Vagina (tissue), 2 donors: ENCODE data around the gene PPP2R5C. TPM values are rescaled to one million over a fixed set of nuclear protein-coding genes. Genes with fewer than 3 reads are reported as not detected.

Source experiments
- DNase-seq, 2 donors: peaks; one replicate each; pipeline ENCODE4 v3.0.0-alpha.2; 2017; ENCODE audit errors: extremely low spot score in 2 of 2
- H3K27ac ChIP-seq: fragments of 200-600 bp; sonication (generic); one replicate; pipeline ENCODE4 v1.5.1; 2019
- H3K27me3 ChIP-seq: fragments of 200-600 bp; sonication (generic); one replicate; pipeline ENCODE4 v1.5.1; 2019
- H3K36me3 ChIP-seq, 2 donors: fragments of 200-600 bp; sonication (generic); one replicate each; pipeline ENCODE4 v1.5.1; 2017 to 2019
- H3K4me1 ChIP-seq: fragments of 200-600 bp; sonication (generic); one replicate; pipeline ENCODE4 v1.5.1; 2019
- H3K4me3 ChIP-seq, 2 donors: fragments of 200-600 bp; sonication (generic); 1 replicate in 1 of 2; 2 replicates in 1 of 2; pipeline ENCODE4 v1.5.1; 2016 to 2019
- H3K9me3 ChIP-seq: fragments of 200-600 bp; sonication (generic); one replicate; pipeline ENCODE4 v1.5.1; 2019
- CTCF ChIP-seq, 3 experiments: fragments of 450-650 bp in 2 of 3; fragments of 200-600 bp in 1 of 3; sonication (generic) in 1 of 3; IDR thresholded peaks; one replicate each; pipeline ENCODE4 v1.5.1; 2017 to 2019; ENCODE audit warnings: antibody characterized with exemption in 3 of 3, mild to moderate bottlenecking in 2 of 3, moderate library complexity in 2 of 3
- POLR2A ChIP-seq, 2 donors: fragments of 450-650 bp; IDR thresholded peaks; one replicate each; pipeline ENCODE4 v1.6.1; 2017; ENCODE audit warnings: antibody characterized with exemption in 2 of 2, mild to moderate bottlenecking in 2 of 2, moderate library complexity in 2 of 2
- POLR2AphosphoS5 ChIP-seq, 2 donors: sonication (generic); formaldehyde crosslinking; IDR thresholded peaks; one replicate each; pipeline ENCODE4 v1.9.0; 2017; ENCODE audit warnings: antibody characterized with exemption in 2 of 2, mild to moderate bottlenecking in 2 of 2, low read depth in 1 of 2; ENCODE audit not compliant: insufficient read depth in 1 of 2
- intact Hi-C: fragments of 100-400 bp; cut with DNase I; formaldehyde crosslinking; loops from one replicate; pipeline ENCODE4 v1.15.1; 2023
- total RNA-seq: library from RNA; depleted of rRNA; stranded (reverse); fragments of >200 nt; gene quantifications from one replicate; pipeline ENCODE4 v1.2.3, GENCODE V29; 2016

The PPP2R5C gene
- total RNA-seq, 1 donor from 2014 or later: 88.1 TPM

- H3K27me3 ChIP-seq: no peaks in the 10 kb centered on the region
- DNase-seq: no peak
- intact Hi-C loops: no loop called here
Measured at GRCh38 chr14:101956179-101956885, 194.8 kb downstream of the PPP2R5C start.

GRCh38 chr14:101957406-101958234 lies 196.1 kb downstream of the PPP2R5C start:
- DNase-seq: no peak
- no peak overlapping the region for H3K27ac ChIP-seq
- H3K9me3 ChIP-seq: no peaks in the 10 kb centered on the region
- no peaks in the 10 kb centered on the region for H3K27me3 ChIP-seq
- intact Hi-C loops: no loop called here
- no peak overlapping the region for H3K4me3 ChIP-seq
- peaks cover 4% of the 10 kb centered on the region for H3K4me1 ChIP-seq
- no peak for TF ChIP-seq CTCF (IDR thresholded peaks at IDR 0.05)
- no peak for TF ChIP-seq POLR2AphosphoS5 (IDR thresholded peaks at IDR 0.05; ENCODE audit: insufficient read depth in 1 of 2, low read depth in 1 of 2)
- TF ChIP-seq POLR2A (IDR thresholded peaks at IDR 0.05): no peak
- H3K36me3 ChIP-seq: no peaks in the 10 kb centered on the region

More at GRCh38 chr14:101956179-101956885, 194.8 kb downstream of the PPP2R5C start:
- Histone ChIP-seq H3K27ac (no peak overlapping the region), H3K4me1 (peaks cover 3% of the 10 kb centered on the region), H3K36me3 (no peaks in the 10 kb centered on the region), H3K4me3 (no peak overlapping the region), H3K9me3 (no peaks in the 10 kb centered on the region)
- no peak for TF ChIP-seq POLR2AphosphoS5 (IDR thresholded peaks at IDR 0.05; ENCODE audit: insufficient read depth in 1 of 2, low read depth in 1 of 2)
- no peak for TF ChIP-seq CTCF (IDR thresholded peaks at IDR 0.05)
- TF ChIP-seq POLR2A (IDR thresholded peaks at IDR 0.05): no peak

GRCh38 chr14:101958418-101959180 lies 197.1 kb downstream of the PPP2R5C start:
- TF ChIP-seq POLR2A (IDR thresholded peaks at IDR 0.05): no peak
- no peak for TF ChIP-seq POLR2AphosphoS5 (IDR thresholded peaks at IDR 0.05; ENCODE audit: insufficient read depth in 1 of 2, low read depth in 1 of 2)
- no peak for TF ChIP-seq CTCF (IDR thresholded peaks at IDR 0.05)
- Histone ChIP-seq H3K27me3 (no peaks in the 10 kb centered on the region), H3K27ac (no peak overlapping the region), H3K4me1 (peaks cover 5% of the 10 kb centered on the region), H3K36me3 (no peaks in the 10 kb centered on the region), H3K9me3 (no peaks in the 10 kb centered on the region), H3K4me3 (no peak overlapping the region)
- no peak for DNase-seq
- intact Hi-C loops: no loop called here

GRCh38 chr14:101959277-101959676 lies 197.8 kb downstream of the PPP2R5C start:
- Histone ChIP-seq H3K27ac (no peak overlapping the region), H3K36me3 (no peaks in the 10 kb centered on the region), H3K9me3 (no peaks in the 10 kb centered on the region), H3K27me3 (no peaks in the 10 kb centered on the region), H3K4me1 (peaks cover 10% of the 10 kb centered on the region), H3K4me3 (no peak overlapping the region)
- no peak for TF ChIP-seq CTCF (IDR thresholded peaks at IDR 0.05)
- no peak for TF ChIP-seq POLR2A (IDR thresholded peaks at IDR 0.05)
- no peak for TF ChIP-seq POLR2AphosphoS5 (IDR thresholded peaks at IDR 0.05; ENCODE audit: insufficient read depth in 1 of 2, low read depth in 1 of 2)
- no peak for DNase-seq
- intact Hi-C loops: no loop called here
